PFSK-1 (cell line): ENCODE measurements around the gene ANXA6.

Experiments used
- POLR2AphosphoS5 ChIP-seq: IDR thresholded peaks from 2 replicates; pipeline ENCODE4 v1.6.1; 2012; ENCODE audit warnings: low read depth, mild to moderate bottlenecking, control low read depth, low read length, moderate library complexity
- REST ChIP-seq, 2 experiments: IDR thresholded peaks; 2 replicates each; pipeline versions ENCODE4 v1.6.1 to v1.8.0; 2011 to 2012; ENCODE audit warnings: low read depth in 2 of 2, low read length in 2 of 2, control low read depth in 1 of 2, inconsistent platforms in 1 of 2, mild to moderate bottlenecking in 1 of 2, moderate library complexity in 1 of 2; ENCODE audit not compliant: insufficient read depth in 1 of 2
- TAF1 ChIP-seq: IDR thresholded peaks from 2 replicates; pipeline ENCODE4 v1.6.1; 2012; ENCODE audit warnings: low read length, control low read depth, borderline replicate concordance; ENCODE audit not compliant: insufficient read depth

GRCh38 chr5:151096001-151096373 is 61.6 kb downstream of the ANXA6 start:
- no peak for TF ChIP-seq POLR2AphosphoS5
- no peak for TF ChIP-seq TAF1
- TF ChIP-seq REST (IDR thresholded peaks at IDR 0.05; ENCODE audit: insufficient read depth in 1 of 2, low read depth in 2 of 2, low read length in 2 of 2) = no peak
